Measurements from ENCODE around the gene NUDCD2.
"Not testable (repeated sequence)": the region's sequence is repeated elsewhere in the genome, so short reads cannot be mapped to it uniquely, and the experiment has no call there.

Gene NUDCD2

DNA sequence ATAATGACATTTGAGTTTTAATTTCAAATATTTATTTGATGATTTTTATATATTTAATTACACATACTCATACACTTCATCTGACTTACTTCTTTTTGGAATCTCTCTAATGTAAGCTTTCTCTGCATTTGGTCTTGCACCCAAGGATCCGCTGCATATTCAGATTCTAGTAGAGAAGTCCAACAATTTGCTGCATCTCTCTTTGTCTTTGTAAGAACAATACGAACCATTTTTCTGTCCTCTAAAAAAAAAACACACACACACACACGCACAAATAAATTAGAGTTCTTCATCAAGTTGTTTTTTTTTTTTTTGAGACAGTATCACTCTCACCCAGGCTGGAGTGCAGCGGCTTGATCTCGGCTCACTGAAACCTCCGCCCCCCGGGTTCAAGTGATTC lies 3.1 kb downstream of the NUDCD2 start:
- DNase-seq (ENCODE audit: low read depth, low spot score): no peak
- H3K4me3 ChIP-seq (ENCODE audit: low read depth, low read length): no peak overlapping the region
- TF ChIP-seq, protein P1, sequence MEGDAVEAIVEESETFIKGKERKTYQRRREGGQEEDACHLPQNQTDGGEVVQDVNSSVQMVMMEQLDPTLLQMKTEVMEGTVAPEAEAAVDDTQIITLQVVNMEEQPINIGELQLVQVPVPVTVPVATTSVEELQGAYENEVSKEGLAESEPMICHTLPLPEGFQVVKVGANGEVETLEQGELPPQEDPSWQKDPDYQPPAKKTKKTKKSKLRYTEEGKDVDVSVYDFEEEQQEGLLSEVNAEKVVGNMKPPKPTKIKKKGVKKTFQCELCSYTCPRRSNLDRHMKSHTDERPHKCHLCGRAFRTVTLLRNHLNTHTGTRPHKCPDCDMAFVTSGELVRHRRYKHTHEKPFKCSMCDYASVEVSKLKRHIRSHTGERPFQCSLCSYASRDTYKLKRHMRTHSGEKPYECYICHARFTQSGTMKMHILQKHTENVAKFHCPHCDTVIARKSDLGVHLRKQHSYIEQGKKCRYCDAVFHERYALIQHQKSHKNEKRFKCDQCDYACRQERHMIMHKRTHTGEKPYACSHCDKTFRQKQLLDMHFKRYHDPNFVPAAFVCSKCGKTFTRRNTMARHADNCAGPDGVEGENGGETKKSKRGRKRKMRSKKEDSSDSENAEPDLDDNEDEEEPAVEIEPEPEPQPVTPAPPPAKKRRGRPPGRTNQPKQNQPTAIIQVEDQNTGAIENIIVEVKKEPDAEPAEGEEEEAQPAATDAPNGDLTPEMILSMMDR (IDR thresholded peaks at IDR 0.05; ENCODE audit: low read depth, low read length): no peak
- in situ Hi-C loops (cut with HindIII; ENCODE audit: low sequenced_read_pairs): no loop called here

DNA sequence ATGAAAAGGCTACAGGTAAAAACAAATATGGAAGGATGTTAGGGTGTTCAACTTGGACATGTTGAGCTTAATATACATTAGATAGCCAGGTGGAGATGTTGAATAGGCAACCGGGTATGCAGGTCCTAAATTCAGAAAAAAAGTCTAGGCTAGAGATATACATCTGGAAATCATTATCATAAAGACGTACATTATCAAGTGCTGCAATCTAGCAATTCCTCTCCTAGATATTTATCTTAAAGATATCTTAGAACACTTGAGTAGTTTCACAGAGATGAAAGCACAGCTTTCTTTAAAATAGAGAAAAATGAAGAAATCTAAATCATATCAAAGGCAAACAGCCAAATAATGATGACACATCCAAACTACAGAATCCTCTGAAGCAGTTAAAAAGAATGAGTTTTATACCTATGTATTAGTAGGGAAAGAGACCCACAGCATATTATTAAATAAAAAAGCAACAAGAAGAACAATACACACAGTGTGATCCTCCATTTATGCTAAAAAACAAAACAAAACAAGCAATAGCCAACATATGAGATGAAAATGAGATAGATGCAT lies 3.8 kb downstream of the NUDCD2 start:
- DNase-seq (ENCODE audit: low read depth, low spot score): no peak
- TF ChIP-seq, protein P1 (IDR thresholded peaks at IDR 0.05; ENCODE audit: low read depth, low read length): no peak
- H3K4me3 ChIP-seq (ENCODE audit: low read depth, low read length): no peak overlapping the region
- in situ Hi-C loops (cut with HindIII; ENCODE audit: low sequenced_read_pairs): no loop called here

DNA sequence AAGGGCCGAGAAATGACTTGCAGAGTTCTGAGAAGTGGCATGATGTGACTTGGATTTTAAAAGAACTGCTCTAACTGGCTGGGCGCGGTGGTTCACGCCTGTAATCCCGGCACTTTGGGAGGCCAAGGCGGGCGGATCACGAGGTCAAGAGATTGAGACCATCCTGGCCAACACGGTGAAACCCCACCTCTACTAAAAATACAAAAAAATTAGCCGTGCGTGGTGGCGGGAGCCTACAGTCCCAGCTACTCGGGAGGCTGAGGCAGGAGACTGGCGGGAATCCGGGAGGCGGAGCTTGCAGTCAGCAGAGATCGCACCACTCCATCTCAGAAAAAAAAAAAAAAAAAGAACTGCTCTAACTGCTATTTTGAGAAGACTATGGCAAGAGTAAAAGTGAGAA lies 4.5 kb downstream of the NUDCD2 start:
- in situ Hi-C loops (cut with HindIII; ENCODE audit: low sequenced_read_pairs); H3K4me3 ChIP-seq (ENCODE audit: low read depth, low read length): not testable (repeated sequence)

DNA sequence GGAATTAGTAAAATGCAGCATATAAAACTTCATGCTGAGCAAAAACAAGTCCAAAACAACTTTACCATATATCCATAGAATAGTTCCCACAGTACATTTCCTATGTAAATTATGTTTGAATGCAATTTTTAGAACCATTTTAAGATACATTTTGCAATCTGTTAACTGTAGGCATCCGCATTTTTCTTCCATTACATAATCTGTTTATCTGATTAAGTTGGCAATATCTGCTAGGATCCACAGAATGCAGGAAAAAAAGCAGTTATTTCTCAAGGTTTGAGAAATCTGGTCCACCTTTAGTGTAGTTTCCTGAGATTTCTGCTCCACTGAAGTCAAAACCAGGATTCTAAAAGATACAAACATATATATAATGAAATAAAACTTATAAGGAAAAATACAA lies 6.2 kb downstream of the NUDCD2 start:
- DNase-seq (ENCODE audit: low read depth, low spot score): no peak
- no peak overlapping the region for H3K4me3 ChIP-seq (ENCODE audit: low read depth, low read length)
- TF ChIP-seq, protein P1 (IDR thresholded peaks at IDR 0.05; ENCODE audit: low read depth, low read length): no peak
- in situ Hi-C loops (cut with HindIII; ENCODE audit: low sequenced_read_pairs): no loop called here

More for the DNA sequence above, 4.5 kb downstream of the NUDCD2 start:
- not testable (repeated sequence) for DNase-seq (ENCODE audit: low read depth, low spot score)

DNA sequence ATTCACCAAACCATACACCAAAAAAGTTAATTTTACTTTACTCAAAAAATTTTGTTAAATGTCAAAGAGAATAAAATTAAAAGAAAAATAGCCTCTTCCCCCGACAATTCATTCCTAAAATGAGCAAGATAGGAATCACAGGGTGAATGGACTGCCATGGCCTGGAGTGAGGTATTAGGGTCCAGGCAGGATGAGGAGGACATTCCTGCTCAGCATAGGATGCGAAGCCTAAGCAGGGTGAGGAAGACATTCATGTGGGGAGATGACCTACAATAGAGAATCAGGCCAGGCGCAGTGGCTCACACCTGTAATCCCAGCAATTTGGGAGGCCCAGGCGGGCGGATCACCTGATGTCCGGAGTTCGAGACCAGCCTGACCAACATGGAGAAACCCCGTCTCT lies 8.4 kb downstream of the NUDCD2 start:
- TF ChIP-seq, protein P1 (IDR thresholded peaks at IDR 0.05; ENCODE audit: low read depth, low read length): no peak
- no peak overlapping the region for H3K4me3 ChIP-seq (ENCODE audit: low read depth, low read length)
- in situ Hi-C loops (cut with HindIII; ENCODE audit: low sequenced_read_pairs): no loop called here
- DNase-seq (ENCODE audit: low read depth, low spot score): no peak

DNA sequence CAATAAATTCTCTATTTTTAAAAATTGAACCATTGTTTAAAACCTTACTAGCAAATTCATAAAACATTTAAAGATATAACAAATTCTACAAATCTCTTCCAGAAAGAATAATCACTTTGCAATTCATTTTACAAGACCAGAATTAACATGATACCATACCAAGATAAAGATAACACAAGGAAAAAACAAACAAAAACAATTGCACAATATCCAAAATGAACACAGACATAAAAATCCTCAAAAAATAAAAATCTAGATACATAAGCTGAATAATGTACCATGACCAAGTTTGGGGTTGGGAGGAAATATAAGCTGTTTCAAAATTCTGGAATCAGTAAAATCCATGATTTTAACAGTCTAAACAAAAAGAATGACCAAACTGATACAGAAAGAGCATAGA lies 11.4 kb downstream of the NUDCD2 start:
- DNase-seq (ENCODE audit: low read depth, low spot score): no peak
- in situ Hi-C loops (cut with HindIII; ENCODE audit: low sequenced_read_pairs): no loop called here
- TF ChIP-seq, protein P1 (IDR thresholded peaks at IDR 0.05; ENCODE audit: low read depth, low read length): no peak

GRCh38 chr5:163447875-163448274 lies 12.0 kb downstream of the NUDCD2 start:
- DNase-seq (ENCODE audit: low read depth, low spot score): no peak
- in situ Hi-C loops (cut with HindIII; ENCODE audit: low sequenced_read_pairs): no loop called here
- H3K4me3 ChIP-seq (ENCODE audit: low read depth, low read length): no peak overlapping the region
- TF ChIP-seq, protein P1 (IDR thresholded peaks at IDR 0.05; ENCODE audit: low read depth, low read length): no peak

More for the DNA sequence above, 11.4 kb downstream of the NUDCD2 start:
- no peak overlapping the region for H3K4me3 ChIP-seq (ENCODE audit: low read depth, low read length)

Measured in astrocyte of the spinal cord (primary cell).